HG03521 (cell line): Measurements from ENCODE around the gene ZNF718.
"Not testable (repeated sequence)": the region's sequence is repeated elsewhere in the genome, so short reads cannot be mapped to it uniquely, and the experiment has no call there.

Experiments
- ATAC-seq: cut with Tn5 transposase; IDR thresholded peaks from one replicate; pipeline ENCODE4 v1.9.1; 2021; ENCODE audit warnings: mild to moderate bottlenecking, moderate library complexity; ENCODE audit not compliant: unreplicated experiment

The ZNF718 gene

DNA sequence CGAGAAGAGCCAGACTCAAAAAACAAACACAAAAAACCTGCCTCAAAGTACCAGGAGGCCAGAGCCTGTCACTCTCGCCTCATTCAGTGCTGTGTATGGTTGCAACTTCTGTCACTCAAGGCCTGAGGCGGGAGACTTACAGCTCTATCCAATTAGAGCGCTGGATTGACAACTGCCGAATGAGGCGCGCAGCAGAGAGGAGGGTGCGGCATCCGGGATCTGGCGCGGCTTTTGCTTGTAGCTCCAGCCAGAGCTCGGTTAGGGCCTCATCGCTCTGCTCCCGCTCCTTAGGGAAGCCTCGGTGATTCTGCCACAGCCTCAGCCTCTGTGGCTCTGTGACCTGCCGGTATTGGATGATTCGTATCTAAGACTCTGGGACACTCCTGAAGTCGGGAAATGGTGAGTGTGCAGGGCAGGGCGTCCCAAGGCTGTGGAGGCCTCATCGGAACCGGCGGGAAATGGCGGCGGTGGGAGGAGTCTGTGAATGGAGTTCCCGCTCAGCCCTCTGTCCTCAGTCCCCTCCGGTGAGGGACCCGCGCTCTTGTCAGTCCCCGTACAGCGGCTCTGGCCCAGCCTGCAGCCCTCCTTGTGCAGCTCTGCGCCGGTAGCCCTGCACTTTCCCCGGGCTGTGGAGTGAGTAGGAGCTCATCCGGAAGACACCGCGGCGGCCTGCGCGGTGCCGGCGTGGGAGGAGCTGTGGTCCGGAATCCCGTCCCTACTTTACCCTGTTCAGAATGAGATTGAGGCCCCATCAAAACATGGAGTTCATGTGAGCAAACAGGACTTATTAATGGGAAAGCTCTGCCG is at the start of gene ZNF718:
Gene ZNF718, plus strand, starts transcription at position 227 of the 807 bp plus-strand sequence. Its CDS starts 170 bp downstream, at position 397.
- peak; percentile 99 for ATAC-seq

DNA sequence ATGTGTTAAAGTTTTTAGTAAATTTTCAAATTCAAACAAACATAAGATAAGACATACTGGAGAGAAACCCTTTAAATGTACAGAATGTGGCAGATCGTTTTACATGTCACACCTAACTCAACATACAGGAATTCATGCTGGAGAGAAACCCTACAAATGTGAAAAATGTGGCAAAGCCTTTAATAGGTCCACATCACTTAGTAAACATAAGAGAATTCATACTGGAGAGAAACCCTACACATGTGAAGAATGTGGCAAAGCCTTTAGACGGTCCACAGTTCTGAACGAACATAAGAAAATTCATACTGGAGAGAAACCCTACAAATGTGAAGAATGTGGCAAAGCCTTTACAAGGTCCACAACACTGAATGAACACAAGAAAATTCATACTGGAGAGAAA is 38.4 kb upstream of the ZNF718 start:
- ATAC-seq, result no peak

DNA sequence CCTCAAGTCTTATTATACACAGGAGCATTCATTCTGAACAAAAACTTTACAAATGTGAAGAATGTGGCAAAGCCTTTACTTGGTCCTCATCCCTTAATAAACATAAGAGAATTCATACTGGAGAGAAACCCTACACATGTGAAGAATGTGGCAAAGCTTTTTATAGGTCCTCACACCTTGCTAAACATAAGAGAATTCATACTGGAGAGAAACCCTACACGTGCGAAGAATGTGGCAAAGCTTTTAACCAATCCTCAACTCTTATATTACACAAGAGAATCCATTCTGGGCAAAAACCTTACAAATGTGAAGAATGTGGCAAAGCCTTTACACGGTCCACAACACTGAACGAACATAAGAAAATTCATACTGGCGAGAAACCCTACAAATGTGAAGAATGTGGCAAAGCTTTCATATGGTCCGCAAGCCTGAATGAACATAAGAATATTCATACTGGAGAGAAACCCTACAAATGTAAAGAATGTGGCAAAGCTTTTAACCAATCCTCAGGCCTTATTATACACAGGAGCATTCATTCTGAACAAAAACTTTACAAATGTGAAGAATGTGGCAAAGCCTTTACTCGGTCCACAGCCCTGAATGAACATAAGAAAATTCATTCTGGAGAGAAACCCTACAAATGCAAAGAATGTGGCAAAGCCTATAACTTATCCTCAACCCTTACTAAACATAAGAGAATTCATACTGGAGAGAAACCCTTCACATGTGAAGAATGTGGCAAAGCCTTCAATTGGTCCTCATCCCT is 37.6 kb upstream of the ZNF718 start:
- not testable (repeated sequence) for ATAC-seq

GRCh38 chr4:98386-98785 is 25.9 kb upstream of the ZNF718 start:
- ATAC-seq, result no peak

DNA sequence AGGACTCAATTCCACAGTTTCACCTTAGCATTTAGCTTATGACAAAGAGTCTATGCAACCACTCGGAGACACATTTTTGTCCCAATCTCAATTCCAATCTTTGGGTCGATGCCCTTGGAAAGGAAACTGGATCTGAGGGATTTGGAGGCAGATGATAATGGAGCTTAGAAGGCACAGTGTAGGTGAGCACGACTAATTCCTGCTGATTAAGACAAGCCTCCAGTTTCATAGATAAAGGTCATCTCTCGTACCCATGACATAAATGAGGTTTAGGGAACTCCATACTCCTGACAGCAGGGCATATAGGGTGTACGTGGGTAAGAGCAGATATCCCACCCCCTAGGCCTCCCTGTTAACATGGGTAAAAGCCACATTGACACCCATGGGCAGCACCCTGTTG is 24.4 kb upstream of the ZNF718 start:
- no peak for ATAC-seq

DNA sequence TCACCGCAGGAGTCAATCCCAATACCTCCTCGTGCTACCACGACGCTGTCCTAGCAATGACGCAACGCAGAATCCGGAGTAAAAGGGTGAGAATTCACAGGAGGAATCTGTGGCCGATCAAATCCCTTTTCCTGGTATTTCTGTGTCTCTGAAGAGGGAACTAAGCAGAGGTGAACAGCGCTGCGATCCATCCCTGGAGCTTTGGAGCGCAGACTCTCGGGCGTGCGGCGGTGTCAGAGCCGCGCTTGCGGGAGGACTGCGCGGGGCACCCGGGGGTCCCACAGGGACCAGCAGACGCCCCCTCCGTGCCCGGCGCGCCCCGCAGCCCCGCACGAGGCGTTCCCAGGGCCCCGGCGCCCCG is 17.2 kb upstream of the ZNF718 start:
- ATAC-seq, result no peak

DNA sequence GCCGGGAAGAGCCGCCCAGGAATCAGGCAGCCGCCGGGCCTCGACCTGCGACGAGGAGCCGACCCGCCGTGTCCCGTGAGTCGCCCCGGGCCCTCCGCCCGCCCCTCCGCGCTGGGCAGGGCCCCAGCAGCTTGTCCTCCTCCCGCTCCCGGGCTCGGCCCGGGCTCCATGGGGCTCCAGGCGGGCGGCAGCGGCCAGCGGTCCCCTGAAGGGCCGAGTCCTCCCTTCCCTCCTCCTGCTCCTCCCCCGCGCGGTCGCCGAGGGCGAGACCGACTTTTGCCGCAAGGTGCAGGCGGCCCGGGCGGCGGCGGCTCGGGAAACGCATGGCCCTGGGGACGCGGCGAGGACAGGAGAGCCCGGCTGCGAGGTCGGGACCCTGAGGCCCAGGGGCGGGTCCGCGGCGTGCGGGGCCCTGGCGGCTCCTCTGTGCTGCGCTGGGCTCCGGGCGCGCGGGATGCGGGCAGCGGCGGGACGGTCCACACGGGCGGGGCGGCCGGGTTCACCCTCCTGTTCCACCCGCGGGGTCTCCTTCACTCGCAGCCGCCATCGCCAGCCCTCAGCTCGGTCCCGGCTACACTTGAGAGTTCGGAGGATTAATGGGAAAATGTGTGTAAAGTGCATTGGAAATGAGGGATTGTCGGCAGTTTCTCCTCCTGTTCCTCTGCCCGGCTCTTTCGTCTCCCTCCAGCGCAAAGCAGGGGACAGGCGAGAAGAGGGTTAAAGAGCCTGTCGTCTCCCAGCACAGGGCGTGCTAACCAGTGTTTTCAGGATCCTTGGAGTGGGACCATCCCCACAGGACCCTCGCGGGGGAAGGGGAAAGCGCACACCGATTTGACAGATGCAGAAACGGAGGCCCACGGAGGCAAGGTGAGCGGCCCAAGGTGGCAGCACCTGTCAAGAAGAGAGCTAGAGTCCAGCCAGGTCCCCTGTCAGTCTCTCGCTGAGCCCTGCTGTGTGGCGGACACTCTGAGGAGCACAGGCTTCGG is 16.6 kb upstream of the ZNF718 start:
- ATAC-seq, result no peak

- no peak for ATAC-seq
These were observed 11.5 kb upstream of the ZNF718 start for GRCh38 chr4:112771-113170.

- no peak for ATAC-seq
These were observed 10.6 kb upstream of the ZNF718 start for GRCh38 chr4:113732-114131.

DNA sequence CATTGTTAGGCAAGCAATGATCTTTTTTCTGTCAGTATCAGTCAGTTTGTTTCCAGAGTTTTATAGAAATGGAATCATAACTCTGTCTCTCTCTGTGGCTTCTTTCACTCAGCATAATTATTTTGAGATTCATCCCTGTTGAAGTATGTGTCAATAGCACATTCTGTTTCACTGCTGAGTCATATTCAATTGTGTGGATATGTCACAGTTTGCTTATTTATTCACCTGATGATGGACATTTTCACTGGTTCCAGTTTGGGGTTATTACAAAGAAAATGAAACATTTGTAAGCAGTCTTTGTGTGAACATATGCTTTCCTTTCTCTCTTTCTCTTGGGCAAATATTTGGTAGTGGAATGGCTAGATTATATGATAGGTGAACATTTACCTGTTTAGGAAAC is 10.2 kb upstream of the ZNF718 start:
- no peak for ATAC-seq

GRCh38 chr4:116499-116898 is 7.8 kb upstream of the ZNF718 start:
- ATAC-seq, result no peak

DNA sequence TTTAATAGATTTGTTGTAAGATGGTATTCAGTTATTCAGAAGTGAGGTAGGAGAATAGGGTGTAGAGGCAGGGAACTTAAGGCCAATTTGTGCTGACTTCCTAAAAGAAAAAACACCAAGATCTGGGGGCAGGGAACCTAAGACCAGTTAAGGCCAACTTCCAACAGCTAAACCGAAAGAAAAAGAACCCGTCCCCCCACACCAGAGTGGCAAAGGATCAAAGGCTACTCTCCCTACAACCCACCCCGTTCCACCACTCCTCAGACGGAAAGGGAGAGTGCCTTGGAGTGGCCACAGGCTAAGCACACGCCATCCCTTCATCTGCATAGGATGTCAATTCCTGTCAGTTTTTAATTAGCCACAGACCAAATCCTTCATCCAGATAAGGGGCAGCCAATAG is 3.7 kb upstream of the ZNF718 start:
- ATAC-seq, result no peak

DNA sequence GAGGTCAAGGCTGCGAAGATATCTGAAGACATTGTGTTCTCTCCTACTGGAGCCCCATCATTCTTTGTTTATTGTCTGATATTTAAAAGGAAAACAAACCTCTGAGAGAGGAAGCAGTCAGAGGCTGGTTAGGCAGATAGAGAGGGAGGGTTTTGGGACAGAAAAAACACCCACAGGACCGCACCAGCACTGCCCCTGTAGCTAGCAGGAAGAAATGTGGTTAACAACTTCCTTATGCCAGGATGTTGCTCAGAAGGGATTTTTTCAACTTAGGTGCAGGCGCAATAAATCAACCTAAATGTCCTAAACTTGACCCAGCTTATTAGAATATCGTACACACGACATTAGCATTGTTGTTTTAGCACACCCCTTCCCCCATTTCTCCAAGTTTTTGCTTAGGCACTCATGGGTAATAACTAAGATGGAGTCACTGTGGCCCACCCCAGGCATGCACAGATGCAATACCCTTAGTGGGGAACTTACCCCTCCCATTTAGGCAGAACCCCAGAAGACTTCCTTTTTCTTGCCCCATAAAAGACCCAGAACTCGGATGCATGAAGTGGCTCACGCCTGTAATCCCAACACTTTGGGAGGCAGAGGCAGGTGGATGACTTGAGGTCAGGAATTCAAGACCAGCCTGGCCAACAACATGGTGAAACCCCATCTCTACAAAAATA is 2.8 kb upstream of the ZNF718 start:
- no peak for ATAC-seq

- not testable (repeated sequence) for ATAC-seq
These were observed 403 bp upstream of the ZNF718 start for GRCh38 chr4:123922-124274.

- ATAC-seq, result peak; percentile 5
These were observed 930 bp downstream of the ZNF718 start for GRCh38 chr4:125091-125771.

DNA sequence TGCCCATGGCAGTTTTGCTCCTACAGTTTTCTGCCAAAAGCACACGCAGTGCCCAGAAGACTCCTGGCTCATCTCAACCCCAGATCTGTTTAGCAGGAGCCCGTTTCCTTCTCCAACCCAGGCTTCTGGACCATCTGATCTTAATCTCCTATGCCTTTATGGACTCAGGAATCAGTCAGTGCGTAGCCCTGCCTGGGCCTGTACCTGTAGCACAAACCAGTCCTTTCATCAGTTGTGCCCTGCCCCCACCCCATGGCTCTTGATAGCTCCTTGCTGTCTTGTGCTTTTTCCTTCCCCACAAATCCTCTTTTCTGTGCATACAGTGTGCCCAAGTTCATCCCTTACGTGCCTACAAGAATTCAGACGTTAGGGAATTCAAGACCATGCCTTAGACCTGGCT is 1.5 kb downstream of the ZNF718 start:
- no peak for ATAC-seq

DNA sequence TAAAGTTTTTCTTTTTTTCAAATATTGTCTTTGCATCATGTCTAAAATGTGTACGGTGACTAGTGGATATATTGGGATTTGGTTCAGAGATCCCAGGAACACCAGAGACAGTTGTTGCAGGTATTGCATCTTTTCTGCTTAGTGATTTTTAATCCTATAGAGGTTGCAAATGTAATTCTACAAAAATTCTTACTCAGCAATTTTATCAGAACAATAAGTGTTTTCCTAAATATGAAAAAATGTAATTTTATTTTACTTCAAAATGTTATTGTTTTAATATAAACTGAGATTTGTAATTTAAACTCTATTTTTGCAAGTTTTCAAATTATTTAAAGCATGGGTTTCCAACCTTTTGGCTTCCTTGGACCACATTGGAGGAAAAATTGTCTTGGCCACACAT is 8.2 kb downstream of the ZNF718 start:
- no peak for ATAC-seq

DNA sequence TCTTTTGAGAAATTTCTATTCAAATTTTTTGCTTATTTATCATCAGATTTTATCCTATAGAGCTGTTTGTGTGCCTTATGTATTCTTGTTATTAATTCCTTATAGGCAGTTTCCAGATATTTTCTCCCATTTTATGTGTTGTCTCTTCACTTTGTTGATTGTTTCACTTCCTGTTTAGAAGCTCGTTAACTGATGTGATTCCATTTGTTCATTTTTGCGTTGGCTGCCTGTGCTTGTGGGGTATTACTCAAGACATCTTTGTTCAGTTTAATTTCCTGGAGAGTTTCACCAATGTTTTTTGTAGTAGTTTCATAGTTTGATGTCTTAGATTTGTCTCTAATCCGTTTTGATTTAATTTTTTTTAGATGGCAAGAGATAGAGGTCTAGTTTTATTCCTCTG is 14.6 kb downstream of the ZNF718 start:
- ATAC-seq, result no peak

DNA sequence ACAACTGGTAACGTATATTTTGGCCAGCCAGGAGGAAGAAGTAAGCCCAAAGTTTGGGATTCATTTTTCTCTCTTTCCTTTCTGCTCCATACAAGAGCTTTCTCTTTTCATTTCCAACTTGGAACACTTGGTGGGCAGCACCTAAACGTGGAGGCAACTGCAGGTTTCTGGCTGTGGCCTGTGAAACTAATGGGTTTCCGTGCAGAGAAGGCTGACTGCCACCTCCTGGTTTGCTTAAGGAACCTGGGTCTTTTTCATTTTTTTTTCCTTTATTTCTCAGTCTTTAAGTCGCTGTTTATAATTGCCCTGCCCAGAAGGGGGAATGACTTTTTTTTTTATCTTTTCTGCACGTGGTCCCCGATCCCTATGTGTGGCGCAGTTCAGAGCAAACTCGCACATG is 15.4 kb downstream of the ZNF718 start:
- no peak for ATAC-seq

GRCh38 chr4:146621-147020 is 22.3 kb downstream of the ZNF718 start:
- no peak for ATAC-seq
